Measurements from ENCODE around the gene TTF1.

DNA sequence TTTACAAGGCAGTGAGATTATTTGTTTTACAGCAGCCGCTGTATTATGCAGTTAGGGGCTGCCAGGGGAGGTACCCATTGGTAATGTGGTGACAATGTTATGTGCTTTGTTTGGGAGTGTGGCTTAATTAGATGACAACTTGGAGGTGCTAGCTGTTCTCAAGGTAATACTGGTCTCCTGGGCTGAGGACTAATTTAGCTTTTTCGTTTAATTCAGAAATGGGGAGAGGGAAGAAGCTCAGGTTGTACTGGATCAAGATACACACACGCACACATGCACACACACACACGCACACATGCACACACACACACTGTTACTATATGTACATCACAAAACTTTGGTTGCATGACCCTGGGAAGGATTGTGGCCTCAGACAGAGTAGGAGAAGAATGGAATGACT is 41.3 kb upstream of the TTF1 start:
- TF ChIP-seq POLR2A (IDR thresholded peaks at IDR 0.05) = no peak
- TF ChIP-seq CTCF (IDR thresholded peaks at IDR 0.05) = no peak

Measured in vagina (tissue), 2 donors.